ENCODE measurements around the gene SGSH. TPM values are rescaled to one million over a fixed set of nuclear protein-coding genes. Genes with fewer than 3 reads are reported as not detected.

SGSH gene
- total RNA-seq, 2 experiments from 2014 or later = 14.3 to 38.4 TPM

DNA sequence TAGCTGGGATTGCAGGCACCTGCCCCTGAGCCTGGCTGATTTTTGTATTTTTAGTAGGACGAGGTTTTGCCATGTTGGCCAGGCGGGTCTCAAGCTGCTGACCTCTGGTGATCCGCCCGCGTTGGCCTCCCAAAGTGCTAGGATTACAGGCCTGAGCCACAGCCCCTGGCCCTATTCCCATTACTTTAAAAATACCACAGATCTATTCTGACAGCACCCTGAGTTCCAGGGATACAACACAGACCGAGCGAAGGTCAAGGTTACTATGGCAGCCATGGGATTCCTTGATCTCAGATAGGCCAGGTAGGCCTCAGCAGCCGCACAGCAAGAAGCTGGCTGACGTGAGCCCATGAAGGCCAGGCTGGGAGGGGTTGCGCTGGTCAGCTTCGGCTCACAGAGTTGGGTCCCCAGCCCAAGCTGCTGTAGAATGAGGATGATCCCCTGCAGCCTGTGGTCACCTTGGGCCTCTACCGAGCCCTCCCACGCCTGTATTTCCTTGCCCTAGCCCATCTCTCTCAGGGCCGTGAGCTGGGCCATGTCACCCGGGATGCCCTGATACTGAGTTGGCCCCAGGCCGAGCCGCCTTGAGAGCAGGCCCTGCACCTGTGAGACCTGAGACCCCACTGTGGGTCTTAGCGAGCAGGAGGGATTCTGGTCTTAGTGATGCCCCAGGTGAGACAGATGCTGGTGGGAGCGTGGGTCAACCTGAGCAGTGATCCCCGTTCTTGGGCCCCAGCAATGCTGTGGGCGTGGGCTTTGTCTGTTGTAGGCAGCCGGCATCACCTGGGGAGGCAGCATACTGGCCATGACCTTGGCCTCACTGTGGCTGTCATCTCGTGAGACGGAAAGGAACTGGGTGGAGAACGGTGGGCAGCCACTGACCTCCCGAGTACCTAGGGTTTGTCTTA lies 23.6 kb upstream of the SGSH start:
- H3K27ac ChIP-seq (ENCODE audit: low read depth, low read length, poor library complexity, severe bottlenecking) = no peak overlapping the region
- no peak overlapping the region for H3K4me3 ChIP-seq (ENCODE audit: low read depth, low read length, poor library complexity, severe bottlenecking)
- TF ChIP-seq EZH2phosphoT487 (IDR thresholded peaks at IDR 0.05; ENCODE audit: borderline replicate concordance, low read depth, low read length) = no peak
- TF ChIP-seq, protein P1, sequence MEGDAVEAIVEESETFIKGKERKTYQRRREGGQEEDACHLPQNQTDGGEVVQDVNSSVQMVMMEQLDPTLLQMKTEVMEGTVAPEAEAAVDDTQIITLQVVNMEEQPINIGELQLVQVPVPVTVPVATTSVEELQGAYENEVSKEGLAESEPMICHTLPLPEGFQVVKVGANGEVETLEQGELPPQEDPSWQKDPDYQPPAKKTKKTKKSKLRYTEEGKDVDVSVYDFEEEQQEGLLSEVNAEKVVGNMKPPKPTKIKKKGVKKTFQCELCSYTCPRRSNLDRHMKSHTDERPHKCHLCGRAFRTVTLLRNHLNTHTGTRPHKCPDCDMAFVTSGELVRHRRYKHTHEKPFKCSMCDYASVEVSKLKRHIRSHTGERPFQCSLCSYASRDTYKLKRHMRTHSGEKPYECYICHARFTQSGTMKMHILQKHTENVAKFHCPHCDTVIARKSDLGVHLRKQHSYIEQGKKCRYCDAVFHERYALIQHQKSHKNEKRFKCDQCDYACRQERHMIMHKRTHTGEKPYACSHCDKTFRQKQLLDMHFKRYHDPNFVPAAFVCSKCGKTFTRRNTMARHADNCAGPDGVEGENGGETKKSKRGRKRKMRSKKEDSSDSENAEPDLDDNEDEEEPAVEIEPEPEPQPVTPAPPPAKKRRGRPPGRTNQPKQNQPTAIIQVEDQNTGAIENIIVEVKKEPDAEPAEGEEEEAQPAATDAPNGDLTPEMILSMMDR (conservative IDR thresholded peaks at IDR 0.05; ENCODE audit: low read length) = no peak
- CTCF ChIA-PET (ENCODE audit: unreplicated experiment) = no interaction called here
- no peak overlapping the region for H2AFZ ChIP-seq (ENCODE audit: low read length)
- H3K79me2 ChIP-seq (ENCODE audit: insufficient read depth, low read depth, low read length) = no peaks in the 10 kb centered on the region
- no peaks in the 10 kb centered on the region for H3K9me2 ChIP-seq (ENCODE audit: insufficient read depth, low read length)
- H4K20me1 ChIP-seq (ENCODE audit: insufficient read depth, low read length) = no peaks in the 10 kb centered on the region
- DNase-seq (ENCODE audit: low spot score) = no peak
- POLR2A ChIA-PET = interaction anchor here (0.6 kb wide), 1 partner anchor 314 kb away, joined by 4 read pairs; no protein-coding TSS in a partner anchor
- H3K4me1 ChIP-seq (ENCODE audit: insufficient read depth, low read length, poor library complexity, severe bottlenecking) = no peaks in the 10 kb centered on the region
- BruUV-seq (replicated peaks) = no TSS peak
- intact Hi-C loops (cut with micrococcal nuclease; ENCODE audit: unreplicated experiment) = no loop called here
- no peaks in the 10 kb centered on the region for H3K36me3 ChIP-seq (ENCODE audit: insufficient read depth, low read length)
- H3K9me3 ChIP-seq (ENCODE audit: low read length) = no peaks in the 10 kb centered on the region
- H3K4me2 ChIP-seq (ENCODE audit: low read length) = no peak overlapping the region

DNA sequence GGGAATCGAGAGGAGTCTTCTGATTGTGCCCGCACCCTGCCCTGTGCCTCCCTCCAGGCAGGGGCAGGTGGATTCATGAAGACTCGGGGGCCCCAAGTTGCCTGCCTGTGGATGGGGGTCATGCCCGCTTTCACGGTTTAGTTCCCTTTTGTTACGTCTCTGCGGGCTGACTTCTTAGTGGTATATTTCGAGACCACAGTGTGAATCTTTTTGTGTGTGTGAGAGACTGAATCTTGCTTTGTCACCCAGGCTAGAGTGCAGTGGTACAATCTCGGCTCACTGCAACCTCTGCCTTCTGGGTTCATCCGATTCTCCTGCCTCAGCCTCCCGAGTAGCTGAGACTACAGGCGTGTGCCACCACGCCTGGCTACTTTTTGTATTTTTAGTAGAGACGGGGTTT lies 22.4 kb upstream of the SGSH start:
- ChIA-PET POLR2A (interaction anchor here (0.5 kb wide), 1 partner anchor 11 kb away, joined by 3 read pairs; no protein-coding TSS in a partner anchor), CTCF (ENCODE audit: unreplicated experiment) (no interaction called here)
- TF ChIP-seq, protein P1 (conservative IDR thresholded peaks at IDR 0.05; ENCODE audit: low read length) = no peak
- TF ChIP-seq EZH2phosphoT487 (IDR thresholded peaks at IDR 0.05; ENCODE audit: borderline replicate concordance, low read depth, low read length) = no peak
- no peaks in the 10 kb centered on the region for H3K9me3 ChIP-seq (ENCODE audit: low read length)
- DNase-seq (ENCODE audit: low spot score) = no peak
- intact Hi-C loops (cut with micrococcal nuclease; ENCODE audit: unreplicated experiment) = no loop called here
- no peak overlapping the region for H2AFZ ChIP-seq (ENCODE audit: low read length)
- no peaks in the 10 kb centered on the region for H4K20me1 ChIP-seq (ENCODE audit: insufficient read depth, low read length)
- H3K79me2 ChIP-seq (ENCODE audit: insufficient read depth, low read depth, low read length) = no peaks in the 10 kb centered on the region
- no TSS peak for BruUV-seq (replicated peaks)
- H3K4me1 ChIP-seq (ENCODE audit: insufficient read depth, low read length, poor library complexity, severe bottlenecking) = no peaks in the 10 kb centered on the region
- no peaks in the 10 kb centered on the region for H3K9me2 ChIP-seq (ENCODE audit: insufficient read depth, low read length)
- H3K4me2 ChIP-seq (ENCODE audit: low read length) = no peak overlapping the region
- H3K27ac ChIP-seq (ENCODE audit: low read depth, low read length, poor library complexity, severe bottlenecking) = no peak overlapping the region
- no peak overlapping the region for H3K4me3 ChIP-seq (ENCODE audit: low read depth, low read length, poor library complexity, severe bottlenecking)
- no peaks in the 10 kb centered on the region for H3K36me3 ChIP-seq (ENCODE audit: insufficient read depth, low read length)

DNA sequence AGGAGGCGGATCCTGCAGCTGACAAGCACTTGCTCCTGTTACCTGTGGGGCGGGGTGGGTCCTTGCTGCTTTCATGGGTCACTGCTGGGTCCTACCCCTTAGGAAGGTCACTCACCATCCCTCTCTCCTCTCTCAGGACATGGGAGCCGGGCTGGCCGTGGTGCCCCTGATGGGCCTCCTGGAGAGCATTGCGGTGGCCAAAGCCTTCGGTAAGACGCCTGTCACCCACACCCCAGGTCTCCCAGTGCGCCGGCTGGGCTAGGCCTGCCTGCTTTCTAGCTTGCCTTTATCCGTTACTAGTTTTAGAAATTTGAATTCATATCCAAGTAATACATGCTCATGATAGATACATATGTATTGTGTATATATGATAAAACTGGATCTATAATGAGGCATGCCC lies 17.3 kb upstream of the SGSH start:
- no peaks in the 10 kb centered on the region for H3K36me3 ChIP-seq (ENCODE audit: insufficient read depth, low read length)
- H4K20me1 ChIP-seq (ENCODE audit: insufficient read depth, low read length) = no peaks in the 10 kb centered on the region
- BruUV-seq (replicated peaks) = no TSS peak

More for the DNA sequence above, 17.3 kb upstream of the SGSH start:
- no peaks in the 10 kb centered on the region for H3K9me2 ChIP-seq (ENCODE audit: insufficient read depth, low read length)
- no peaks in the 10 kb centered on the region for H3K79me2 ChIP-seq (ENCODE audit: insufficient read depth, low read depth, low read length)
- no peak overlapping the region for H3K4me3 ChIP-seq (ENCODE audit: low read depth, low read length, poor library complexity, severe bottlenecking)
- intact Hi-C loops (cut with micrococcal nuclease; ENCODE audit: unreplicated experiment) = no loop called here
- peaks cover 14% of the 10 kb centered on the region for H3K9me3 ChIP-seq (ENCODE audit: low read length)
- H3K4me1 ChIP-seq (ENCODE audit: insufficient read depth, low read length, poor library complexity, severe bottlenecking) = no peaks in the 10 kb centered on the region
- TF ChIP-seq EZH2phosphoT487 (IDR thresholded peaks at IDR 0.05; ENCODE audit: borderline replicate concordance, low read depth, low read length) = no peak
- TF ChIP-seq, protein P1 (conservative IDR thresholded peaks at IDR 0.05; ENCODE audit: low read length) = no peak
- ChIA-PET CTCF (ENCODE audit: unreplicated experiment) (no interaction called here), POLR2A (no interaction called here)
- no peak overlapping the region for H2AFZ ChIP-seq (ENCODE audit: low read length)
- no peak overlapping the region for H3K27ac ChIP-seq (ENCODE audit: low read depth, low read length, poor library complexity, severe bottlenecking)
- no peak overlapping the region for H3K4me2 ChIP-seq (ENCODE audit: low read length)
- DNase-seq (ENCODE audit: low spot score) = no peak
